ENCODE measurements around the gene PEX14.

- TF ChIP-seq CTCF (IDR thresholded peaks at IDR 0.05; ENCODE audit: low read depth, low read length) (no peak), EZH2phosphoT487 (IDR thresholded peaks at IDR 0.05; ENCODE audit: low read depth) (no peak)
These were observed 111.4 kb downstream of the PEX14 start for GRCh38 chr1:10586125-10586524.

Data from OCI-LY3 (cell line).